ENCODE measurements around the gene TCP1.
"Not testable (repeated sequence)": the region's sequence is repeated elsewhere in the genome, so short reads cannot be mapped to it uniquely, and the experiment has no call there.

The TCP1 gene

DNA sequence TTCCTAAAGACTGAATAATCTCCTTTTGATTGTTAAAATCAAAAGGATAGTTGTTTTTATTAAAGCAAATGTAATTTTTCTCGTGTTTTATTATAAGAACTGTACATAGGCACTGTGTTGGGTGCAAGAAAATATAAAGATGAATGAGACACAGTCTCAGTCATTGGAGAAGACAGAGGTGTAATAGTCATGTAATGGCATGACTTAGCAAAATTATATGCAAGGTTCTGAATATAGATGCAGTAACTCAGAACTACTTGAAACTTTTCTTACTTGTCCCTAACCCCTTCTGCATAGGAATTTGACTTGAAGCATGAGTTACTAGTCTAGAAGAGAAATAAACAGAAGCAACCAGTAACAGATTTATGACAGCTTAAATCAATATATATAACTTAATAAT is 47.2 kb downstream of the TCP1 start:
- DNase-seq, result no peak
- H3K4me3 Mint-ChIP-seq, result no peak overlapping the region
- no peaks in the 10 kb centered on the region for H3K27me3 Mint-ChIP-seq
- ATAC-seq, result no peak
- H3K27ac Mint-ChIP-seq, result peak overlapping the region in 1 of 2 donors; percentile 67
- peaks cover 8% of the 10 kb centered on the region for H3K4me1 Mint-ChIP-seq
- H3K9me3 Mint-ChIP-seq, result no peaks in the 10 kb centered on the region

DNA sequence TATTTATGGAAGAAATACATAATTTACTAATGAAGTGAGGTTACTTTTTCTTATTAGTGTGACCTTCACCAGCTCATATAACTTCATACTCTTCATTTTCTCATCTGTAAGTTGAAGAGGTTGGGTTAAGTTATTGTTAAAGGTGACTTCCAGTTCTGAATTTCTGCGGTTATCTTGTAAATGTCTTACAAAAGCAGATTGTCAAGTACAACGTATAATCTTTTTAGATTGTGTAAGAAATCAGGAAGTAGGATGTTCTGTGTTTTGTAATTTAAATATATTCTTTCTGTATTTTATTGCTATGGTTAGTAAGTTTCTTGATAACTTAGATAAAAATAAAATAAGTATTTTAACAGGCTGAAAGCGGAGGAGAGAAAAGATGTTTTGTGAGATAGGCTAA is 50.1 kb downstream of the TCP1 start:
- peaks cover 9% of the 10 kb centered on the region for H3K4me1 Mint-ChIP-seq
- no peak for DNase-seq
- no peak for ATAC-seq
- peak overlapping the region in 1 of 2 donors; percentile 46 for H3K27ac Mint-ChIP-seq
- H3K4me3 Mint-ChIP-seq, result no peak overlapping the region
- no peaks in the 10 kb centered on the region for H3K27me3 Mint-ChIP-seq
- H3K9me3 Mint-ChIP-seq, result no peaks in the 10 kb centered on the region

DNA sequence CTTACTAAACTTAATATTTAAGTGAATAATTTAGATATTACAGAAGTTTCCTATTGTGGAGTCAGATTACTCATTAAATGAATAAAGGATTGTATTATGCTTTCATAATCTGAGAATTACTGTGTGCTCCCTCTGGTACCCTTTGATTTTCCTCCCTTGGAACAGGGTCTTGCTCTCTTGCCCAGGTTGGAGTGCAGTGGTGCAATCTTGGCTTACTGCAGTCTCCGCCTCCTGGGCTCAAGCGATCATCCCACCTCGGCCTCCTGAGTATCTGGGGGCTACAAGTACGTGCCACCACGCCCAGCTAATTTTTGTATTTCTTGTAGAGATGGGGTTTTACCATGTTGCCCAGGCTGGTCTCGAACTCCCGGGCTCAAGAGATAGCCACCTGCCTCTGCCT is 52.5 kb downstream of the TCP1 start:
- Mint-ChIP-seq H3K4me3 (no peak overlapping the region), H3K27me3 (no peaks in the 10 kb centered on the region), H3K4me1 (peaks cover 29% of the 10 kb centered on the region), H3K9me3 (no peaks in the 10 kb centered on the region), H3K27ac (no peak overlapping the region)
- DNase-seq (no peak), ATAC-seq (no peak)

DNA sequence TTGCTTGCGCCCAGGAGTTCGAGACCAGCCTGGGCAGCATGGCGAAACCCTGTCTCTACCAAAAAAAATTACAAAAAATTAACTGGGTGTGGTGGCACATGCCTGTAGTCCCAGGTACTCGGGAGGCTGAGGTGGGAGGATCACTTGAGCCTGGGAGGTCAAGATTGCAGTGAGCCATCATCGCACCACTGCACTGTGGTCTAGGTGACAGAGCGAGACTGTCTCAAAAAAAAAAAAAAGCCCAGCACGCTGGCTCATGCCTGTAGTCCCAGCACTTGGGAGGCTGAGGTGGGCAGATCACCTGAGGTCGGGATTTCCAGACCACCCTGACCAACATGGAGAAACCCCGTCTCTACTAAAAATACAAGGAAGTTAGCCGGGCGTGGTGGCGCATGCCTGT is 56.0 kb downstream of the TCP1 start:
- DNase-seq, H3K27me3 Mint-ChIP-seq, ATAC-seq, H3K9me3 Mint-ChIP-seq: not testable (repeated sequence)
- H3K27ac Mint-ChIP-seq, result peak overlapping the region; percentile 25 to 54
- H3K4me3 Mint-ChIP-seq, result peak overlapping the region in 1 of 2 donors; percentile 39
- peaks cover 59% of the 10 kb centered on the region for H3K4me1 Mint-ChIP-seq

DNA sequence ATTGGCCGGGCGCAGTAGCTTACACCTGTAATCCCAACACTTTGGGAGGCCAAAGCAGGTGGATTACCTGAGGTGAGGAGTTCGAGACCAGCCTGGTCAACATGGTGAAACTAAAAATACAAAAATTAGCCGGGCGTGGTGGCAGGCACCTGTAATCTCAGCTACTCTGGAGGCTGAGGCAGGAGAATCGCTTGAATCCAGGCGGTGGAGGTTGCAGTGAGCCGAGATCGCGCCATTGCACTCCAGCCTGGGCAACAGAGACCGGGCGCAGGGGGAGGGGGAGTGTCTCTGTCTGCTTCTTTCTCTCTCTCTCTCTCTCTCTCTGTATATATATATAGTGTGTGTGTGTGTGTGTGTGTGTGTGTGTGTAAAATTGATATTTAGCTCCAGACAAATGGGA is 56.9 kb downstream of the TCP1 start:
- H3K9me3 Mint-ChIP-seq, ATAC-seq, DNase-seq, H3K27me3 Mint-ChIP-seq: not testable (repeated sequence)
- H3K4me3 Mint-ChIP-seq, result peak overlapping the region; percentile 37 to 41
- peaks cover 51% of the 10 kb centered on the region for H3K4me1 Mint-ChIP-seq
- peak overlapping the region in 1 of 2 donors; percentile 64 for H3K27ac Mint-ChIP-seq

DNA sequence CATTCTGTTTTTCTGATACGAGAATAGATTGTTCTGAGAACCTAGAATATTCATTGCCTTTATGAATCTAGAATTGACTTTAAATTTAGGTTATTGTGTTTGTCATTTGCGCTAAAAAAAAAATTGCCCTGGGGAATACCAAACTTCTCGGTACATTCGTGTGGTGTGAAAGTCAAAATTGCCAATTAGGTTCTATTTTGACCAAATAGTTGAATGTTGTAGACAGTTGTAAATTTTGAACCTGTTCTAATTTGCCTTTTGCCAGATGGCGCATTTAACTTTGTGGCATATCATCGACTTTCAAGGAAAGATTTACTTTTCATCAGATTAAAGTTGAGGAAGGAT is 59.1 kb downstream of the TCP1 start:
- DNase-seq (no peak), ATAC-seq (no peak)
- Mint-ChIP-seq H3K27me3 (no peaks in the 10 kb centered on the region), H3K27ac (peak overlapping the region in 1 of 2 donors; percentile 33), H3K9me3 (no peaks in the 10 kb centered on the region), H3K4me3 (peak overlapping the region in 1 of 2 donors; percentile 92), H3K4me1 (peaks cover 59% of the 10 kb centered on the region)

DNA sequence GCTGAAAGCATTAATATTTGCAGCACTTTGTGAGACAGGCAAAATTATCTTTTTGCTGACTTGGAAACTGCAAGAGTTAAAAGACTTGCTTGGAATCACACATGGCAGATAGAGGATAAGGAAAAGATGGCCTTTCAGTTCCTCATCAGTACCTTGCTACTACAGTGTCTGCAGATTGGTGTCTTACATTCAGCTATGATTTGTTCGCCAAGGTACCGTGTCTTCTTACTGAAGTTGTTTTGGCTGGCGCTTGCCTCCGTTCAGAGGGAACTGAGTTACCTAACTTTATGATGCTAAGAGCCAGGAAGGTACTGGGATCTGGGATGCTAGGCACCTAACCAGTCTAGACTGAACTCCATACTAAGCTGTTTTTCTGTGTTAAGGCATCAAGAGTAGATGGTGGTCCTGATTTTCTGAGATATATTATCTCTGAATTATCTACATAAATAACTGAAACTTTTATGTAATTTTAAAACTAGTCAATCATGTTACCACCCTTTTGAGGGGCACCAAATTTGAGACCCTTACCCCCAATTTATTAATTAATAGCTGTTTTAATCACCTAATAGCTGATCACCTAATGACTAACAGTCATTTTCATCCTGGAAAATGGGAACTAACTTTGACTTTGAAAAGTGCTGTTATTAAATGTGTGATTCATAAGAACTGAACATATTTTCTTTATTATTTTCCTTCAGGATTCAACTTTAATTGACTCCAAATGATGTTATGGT is 59.6 kb downstream of the TCP1 start:
- H3K4me3 Mint-ChIP-seq, result peak overlapping the region; percentile 90 to 92
- peaks cover 65% of the 10 kb centered on the region for H3K4me1 Mint-ChIP-seq
- no peaks in the 10 kb centered on the region for H3K9me3 Mint-ChIP-seq
- no peak for DNase-seq
- no peaks in the 10 kb centered on the region for H3K27me3 Mint-ChIP-seq
- peak overlapping the region in 1 of 2 donors; percentile 33 for H3K27ac Mint-ChIP-seq
- no peak for ATAC-seq

DNA sequence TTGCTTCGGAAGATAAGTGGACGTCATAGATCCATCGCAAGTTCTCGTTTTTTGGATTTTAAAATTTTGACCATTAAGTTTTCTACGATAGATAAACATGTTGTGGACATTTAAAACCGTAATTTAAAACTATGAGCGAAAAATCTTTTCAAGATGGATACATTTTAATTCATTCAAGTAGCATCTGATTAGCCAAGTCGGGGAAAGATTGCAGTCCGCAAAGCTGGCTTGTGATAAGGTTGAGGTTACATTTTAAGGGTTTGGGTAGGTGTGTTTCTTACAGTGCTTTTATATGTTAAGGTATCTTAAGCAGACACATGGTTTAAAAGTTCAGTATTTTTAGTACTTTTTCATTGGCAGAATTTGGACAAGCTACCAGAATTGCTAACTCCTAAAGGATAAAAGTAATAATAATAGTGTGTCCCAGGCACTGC is 60.9 kb downstream of the TCP1 start:
- DNase-seq (no peak), ATAC-seq (no peak)
- Mint-ChIP-seq H3K27ac (peak overlapping the region; percentile 96 to 97), H3K4me3 (peak overlapping the region; percentile 90 to 92), H3K4me1 (peaks cover 61% of the 10 kb centered on the region), H3K9me3 (no peaks in the 10 kb centered on the region), H3K27me3 (no peaks in the 10 kb centered on the region)
